ENCODE data around the gene KNL1.
"Not testable (repeated sequence)": the region's sequence is repeated elsewhere in the genome, so short reads cannot be mapped to it uniquely, and the experiment has no call there.

KNL1 gene

DNA sequence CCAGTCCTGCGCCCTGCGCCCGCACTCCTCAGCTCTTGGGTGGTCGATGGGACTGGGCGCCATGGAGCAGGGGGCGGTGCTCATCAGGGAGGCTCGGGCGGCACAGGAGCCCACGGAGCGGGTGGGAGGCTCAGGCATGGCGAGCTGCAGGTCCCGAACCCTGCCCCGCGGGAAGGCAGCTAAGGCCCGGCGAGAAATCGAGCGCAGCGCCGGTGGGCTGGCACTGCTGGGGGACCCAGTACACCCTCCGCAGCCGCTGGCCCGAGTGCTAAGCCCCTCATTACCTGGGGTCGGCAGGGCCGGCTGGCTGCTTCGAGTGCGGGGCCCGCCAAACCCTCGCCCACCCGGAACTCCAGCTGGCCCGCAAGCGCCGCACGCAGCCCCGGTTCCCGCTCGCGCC lies 82.9 kb downstream of the KNL1 start:
- DNase-seq (ENCODE audit: low read depth), result not testable (repeated sequence)

DNA sequence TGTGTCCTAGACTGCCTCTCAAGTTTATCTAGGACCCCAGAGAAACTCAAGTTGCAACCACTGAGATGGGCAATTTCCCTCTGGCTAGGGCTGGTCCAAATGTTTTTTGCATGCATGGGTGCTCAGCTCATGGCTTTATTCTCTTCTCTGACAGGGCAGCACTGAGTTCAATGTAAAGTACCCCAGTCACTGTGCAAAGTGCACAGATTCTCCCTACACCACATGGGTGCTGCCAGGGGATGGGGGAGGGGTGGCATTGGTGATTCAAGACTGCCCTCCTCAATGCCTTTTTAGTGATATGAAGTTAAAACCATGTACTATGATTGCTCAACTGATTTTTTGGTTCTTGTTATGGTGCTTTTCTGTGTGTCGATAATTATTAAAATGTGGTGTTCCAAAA lies 86.1 kb downstream of the KNL1 start:
- DNase-seq (ENCODE audit: low read depth), result no peak

DNA sequence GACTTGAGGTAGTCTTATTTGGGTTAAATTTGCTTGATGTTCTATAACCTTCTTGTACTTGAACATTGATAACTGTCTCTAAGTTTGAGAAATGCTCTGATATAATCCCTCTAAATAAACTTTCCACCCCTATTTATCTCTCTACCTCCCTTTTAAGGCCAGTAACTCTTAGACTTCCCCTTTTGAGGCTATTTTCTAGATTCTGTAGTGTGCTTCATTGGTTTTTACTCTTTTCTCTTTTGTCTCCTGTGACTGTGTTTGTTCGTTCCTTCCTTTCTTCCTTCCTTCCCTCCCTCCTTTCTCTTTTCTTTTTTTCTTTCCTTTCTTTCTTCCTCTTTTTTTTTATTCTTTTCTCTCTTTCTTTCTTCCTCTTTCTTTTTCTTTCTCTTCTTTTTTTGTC lies 86.9 kb downstream of the KNL1 start:
- not testable (repeated sequence) for DNase-seq (ENCODE audit: low read depth)

DNA sequence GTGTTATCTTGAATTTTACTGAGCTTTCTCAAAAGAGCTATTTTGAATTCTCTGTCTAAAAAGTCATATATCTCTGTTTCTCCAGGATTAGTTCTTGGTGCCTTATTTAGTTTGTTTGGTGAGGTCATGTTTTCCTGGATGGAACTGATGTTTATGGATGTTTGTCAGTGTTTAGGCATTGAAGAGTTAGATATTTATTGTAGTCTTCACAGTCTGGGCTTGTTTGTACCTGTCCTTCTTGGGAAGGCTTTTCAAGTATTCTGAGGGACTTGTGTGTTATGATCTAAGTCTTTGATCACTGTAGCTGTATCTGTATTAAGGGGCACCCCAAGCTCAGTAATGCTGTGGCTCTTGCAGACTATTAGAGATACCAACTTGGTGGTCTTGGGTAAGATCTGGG lies 90.3 kb downstream of the KNL1 start:
- DNase-seq (ENCODE audit: low read depth), result no peak

DNA sequence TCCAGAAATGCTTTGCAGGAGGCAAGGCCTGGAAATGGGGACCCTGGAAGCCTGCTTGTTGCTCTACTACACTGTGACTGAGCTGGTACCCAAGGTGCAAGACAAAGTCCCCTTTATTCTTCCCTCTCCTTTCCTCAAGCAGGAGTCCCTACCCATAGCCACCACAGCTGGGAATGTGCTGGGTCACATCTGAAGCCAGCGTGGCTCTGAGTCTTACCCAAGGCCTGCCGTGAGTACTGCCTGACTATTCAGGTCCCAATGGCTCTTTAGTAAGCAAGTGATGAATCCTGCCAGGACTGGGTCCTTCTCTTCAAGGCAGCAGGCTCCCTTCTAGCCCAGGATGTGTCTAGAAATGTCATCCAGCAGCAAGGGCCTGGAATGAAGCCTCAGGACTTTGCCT lies 91.3 kb downstream of the KNL1 start:
- DNase-seq (ENCODE audit: low read depth), result no peak

DNA sequence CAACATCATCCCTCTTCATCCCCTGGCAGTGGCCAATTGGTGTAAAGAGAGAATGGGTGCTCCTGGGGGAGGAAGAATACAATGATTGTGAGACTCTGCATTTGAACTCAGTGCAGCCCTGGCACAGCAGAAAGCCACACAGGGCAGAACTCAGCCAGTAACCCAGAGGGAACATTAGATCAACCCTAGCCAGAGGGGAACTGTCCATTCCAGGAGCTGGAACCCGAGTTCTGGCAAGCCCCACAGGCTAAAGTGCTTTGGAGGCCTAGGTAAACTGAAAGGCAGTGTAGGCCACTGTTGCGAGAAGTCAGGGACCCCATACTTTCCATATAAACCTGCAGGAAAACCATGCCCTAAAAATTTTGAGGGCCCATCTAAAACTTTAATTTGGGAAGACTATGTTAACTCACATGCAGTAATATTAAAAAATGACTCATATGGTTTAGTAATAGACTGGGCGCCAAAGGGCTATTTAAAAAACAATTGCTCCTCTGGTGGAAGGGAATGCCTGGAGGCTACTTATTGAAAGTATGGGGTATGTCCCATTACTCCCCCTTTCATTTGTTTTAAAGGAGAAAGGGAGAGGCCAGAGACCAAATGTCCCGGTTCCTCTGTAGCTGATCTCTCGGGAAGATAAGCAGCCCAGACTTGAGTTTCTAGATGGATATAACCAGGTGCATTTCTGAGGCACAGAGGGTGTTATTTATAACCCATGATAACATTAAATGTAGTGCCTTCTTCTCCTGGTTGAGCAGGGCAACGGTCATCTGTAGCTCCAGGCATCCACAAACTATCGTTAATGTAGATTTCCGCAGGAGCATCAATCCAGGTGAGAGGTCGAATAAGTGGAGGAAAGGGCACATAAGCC lies 95.1 kb downstream of the KNL1 start:
- DNase-seq (ENCODE audit: low read depth), result no peak

DNA sequence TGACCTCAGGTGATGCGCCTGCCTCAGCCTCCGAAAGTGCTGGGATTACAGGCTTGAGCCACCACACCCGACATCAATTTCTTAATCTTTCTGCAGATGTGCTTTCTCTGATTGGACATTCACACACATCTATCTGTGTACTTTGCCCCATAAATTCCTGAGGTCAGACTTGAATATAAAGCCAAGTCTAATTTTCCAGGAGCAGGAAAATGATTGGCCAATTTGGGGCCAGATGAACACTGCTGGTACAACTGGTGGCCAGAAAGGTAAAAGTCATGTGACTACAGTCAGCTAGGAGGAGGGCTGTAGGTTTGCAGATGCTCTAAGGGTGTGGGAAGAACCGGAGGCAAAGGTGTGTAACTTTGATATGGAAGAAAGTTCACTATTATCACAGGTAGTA lies 97.7 kb downstream of the KNL1 start:
- no peak for DNase-seq (ENCODE audit: low read depth)

DNA sequence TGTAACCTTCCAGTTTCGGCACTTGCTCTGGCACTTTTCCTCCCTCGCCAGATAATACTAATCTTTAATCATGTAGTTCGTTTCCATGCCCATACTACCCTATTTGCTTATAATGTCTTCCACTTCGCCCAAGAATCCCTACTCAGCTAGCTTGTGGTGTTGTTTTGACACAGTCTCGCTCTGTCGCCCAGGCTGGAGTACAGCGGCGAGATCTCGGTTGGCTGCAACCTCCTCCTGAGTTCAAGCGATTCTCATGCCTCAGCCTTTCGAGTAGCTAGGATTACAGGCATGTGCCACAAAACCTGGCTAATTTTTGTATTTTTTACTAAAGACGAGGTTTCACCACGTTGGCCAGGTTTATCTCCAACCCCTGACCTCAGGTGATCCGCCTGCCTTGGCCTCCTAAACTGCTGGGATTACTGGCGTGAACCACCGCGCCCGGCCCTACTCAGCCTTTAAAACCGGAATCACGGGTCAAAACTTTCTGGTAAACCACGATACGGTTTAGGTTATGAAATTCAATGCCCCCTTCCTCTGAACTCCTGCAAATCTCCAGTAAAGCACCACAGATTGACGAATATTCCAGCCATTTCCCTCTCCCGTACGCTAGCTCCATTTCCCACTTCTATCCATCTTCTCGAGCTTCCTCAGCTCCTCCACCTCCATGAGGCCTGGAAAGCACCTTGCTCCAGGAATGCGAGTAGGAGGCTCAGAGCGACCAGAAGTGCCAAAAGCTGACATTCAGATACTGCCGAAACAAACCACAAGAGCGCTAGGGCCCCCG lies 100.0 kb downstream of the KNL1 start:
- DNase-seq (ENCODE audit: low read depth), result no peak

DNA sequence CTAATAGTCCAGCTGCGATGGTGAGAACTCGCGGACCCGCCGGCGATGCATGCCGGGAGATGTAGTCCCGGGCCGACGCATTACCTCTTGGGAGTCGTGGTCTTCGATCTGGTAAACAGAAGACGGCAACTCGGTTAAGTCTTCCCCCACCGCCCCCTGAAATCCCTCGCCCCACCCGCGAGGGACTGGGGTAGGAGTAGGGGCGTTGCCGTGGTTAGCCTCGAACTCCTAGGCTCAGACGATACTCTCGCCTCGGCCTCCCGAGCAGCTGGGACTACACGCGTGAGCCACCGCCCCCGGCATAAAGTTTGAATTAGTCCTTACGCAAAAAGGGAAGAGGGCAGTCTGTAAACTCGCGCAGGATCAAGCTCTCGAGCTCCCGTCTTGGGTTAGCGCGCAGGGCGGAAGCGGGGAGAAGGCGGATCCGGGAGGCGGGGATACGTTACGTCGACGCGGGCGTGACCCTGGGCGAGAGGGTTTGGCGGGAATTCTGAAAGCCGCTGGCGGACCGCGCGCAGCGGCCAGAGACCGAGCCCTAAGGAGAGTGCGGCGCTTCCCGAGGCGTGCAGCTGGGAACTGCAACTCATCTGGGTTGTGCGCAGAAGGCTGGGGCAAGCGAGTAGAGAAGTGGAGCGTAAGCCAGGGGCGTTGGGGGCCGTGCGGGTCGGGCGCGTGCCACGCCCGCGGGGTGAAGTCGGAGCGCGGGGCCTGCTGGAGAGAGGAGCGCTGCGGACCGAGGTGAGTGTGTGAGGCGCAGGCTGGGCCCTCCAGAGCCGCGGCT lies 100.8 kb downstream of the KNL1 start, which contains the start of gene RAD51:
Gene RAD51, plus strand, starts transcription at position 487 of the 781 bp plus-strand sequence. CDS start 3,585 bp downstream, outside the sequence.
- DNase-seq (ENCODE audit: low read depth), result peak; percentile 79

DNA sequence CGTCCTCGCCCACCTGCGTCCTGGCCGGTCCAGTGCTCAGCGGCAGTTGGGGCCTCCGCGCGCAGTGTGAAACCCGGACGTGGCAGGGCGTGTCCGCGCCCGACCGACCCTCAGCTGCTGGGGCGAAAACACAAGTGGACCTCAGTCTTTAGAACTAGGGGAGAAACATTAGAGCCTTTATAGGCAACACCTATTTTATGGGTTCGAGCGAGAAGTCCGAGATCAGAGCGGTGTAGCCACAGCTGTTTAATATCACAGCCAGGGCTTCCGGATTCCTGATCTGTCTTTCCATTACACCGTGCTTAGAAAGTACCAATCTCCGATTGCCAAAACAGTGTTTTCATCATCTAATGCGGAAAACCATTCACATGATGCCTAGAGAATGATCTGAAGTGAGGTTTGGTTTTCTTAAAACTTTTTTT lies 101.4 kb downstream of the KNL1 start:
- DNase-seq (ENCODE audit: low read depth), result no peak

DNA sequence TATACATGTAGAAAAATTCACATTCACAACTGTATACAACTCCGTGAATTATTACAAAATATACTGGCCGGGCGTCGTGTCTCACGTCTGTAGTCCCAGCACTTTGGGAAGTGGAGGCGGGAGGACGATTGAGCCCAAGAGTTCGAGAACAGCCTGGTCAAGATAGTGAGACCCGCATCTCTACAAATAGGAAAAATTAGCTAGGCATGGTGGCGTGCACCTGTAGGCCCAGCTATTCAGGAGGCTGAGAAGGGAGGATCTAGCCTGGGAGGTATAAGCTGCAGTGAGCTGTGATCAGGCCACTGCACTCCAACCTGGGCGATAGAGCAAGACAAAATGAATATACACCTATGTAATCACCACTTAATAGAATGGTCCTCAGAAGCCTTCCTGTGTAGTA lies 102.2 kb downstream of the KNL1 start:
- DNase-seq (ENCODE audit: low read depth), result no peak

DNA sequence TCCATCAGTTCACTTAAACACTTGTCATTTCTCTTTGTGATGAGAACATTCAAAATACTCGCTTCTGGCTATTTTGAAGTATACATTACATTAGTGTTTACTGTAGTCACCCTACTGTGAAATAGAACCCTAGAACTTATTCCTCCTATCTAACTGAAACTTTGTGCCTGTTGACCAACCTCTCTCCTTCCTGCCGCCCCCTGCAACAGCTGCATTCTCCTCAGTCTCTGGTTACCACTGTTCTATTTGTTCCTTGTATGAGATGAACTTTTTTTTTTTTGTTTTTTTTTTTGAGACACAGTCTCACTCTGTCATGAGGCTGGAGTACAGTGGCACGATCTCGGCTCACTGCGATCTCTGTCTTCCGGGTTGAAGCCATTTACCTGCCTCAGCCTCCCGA lies 103.9 kb downstream of the KNL1 start:
- DNase-seq (ENCODE audit: low read depth), result no peak

DNA sequence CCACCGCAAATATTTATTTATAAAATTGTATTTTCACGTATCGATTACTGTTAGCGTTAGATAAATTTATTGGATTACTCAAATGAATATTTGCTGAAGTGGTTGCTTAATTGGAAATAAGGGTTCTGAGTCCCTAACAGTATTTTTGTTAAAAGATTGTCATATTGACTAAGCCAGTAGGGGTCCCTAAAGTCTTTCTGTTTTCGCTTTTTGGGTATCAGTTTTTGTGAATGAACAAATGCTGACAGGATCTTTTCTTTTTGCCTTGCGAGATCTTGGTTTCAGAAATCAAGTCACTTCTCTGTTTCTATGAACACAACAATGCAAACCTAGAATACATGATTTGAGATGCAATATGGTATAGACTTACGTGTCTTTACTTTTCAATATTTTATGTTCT lies 108.0 kb downstream of the KNL1 start:
- no peak for DNase-seq (ENCODE audit: low read depth)

DNA sequence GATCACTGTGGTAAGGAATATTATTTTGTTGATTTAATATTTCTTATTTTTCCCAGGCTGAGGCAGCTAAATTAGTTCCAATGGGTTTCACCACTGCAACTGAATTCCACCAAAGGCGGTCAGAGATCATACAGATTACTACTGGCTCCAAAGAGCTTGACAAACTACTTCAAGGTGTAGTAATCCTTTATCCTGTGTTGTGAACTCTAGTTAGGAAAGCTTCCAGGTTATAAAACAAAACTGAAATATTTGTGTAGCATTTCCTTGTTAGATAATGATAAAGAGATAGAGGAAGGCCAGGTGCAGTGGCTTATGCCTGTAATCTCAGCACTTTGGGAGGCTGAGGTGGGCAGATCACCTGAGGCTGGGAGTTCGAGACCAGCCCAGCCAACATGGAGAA lies 112.1 kb downstream of the KNL1 start:
- no peak for DNase-seq (ENCODE audit: low read depth)
